GM18508 (cell line): Measurements from ENCODE around the gene XPO1.

Experiments used
- ATAC-seq: cut with Tn5 transposase; IDR thresholded peaks from one replicate; pipeline ENCODE4 v1.9.1; 2021; ENCODE audit warnings: moderate number of reproducible peaks; ENCODE audit not compliant: insufficient read depth, unreplicated experiment

XPO1 gene

GRCh38 chr2:61439241-61440002 is 98.7 kb downstream of the XPO1 start:
- ATAC-seq = no peak

- ATAC-seq = no peak
These were observed 99.5 kb downstream of the XPO1 start for GRCh38 chr2:61438670-61439069.

- no peak for ATAC-seq
These were observed 101.0 kb downstream of the XPO1 start for GRCh38 chr2:61437170-61437569.

- no peak for ATAC-seq
These were observed 102.1 kb downstream of the XPO1 start for GRCh38 chr2:61436092-61436491.

GRCh38 chr2:61435291-61435690 is 102.9 kb downstream of the XPO1 start:
- no peak for ATAC-seq

GRCh38 chr2:61434314-61434713 is 103.8 kb downstream of the XPO1 start:
- ATAC-seq = no peak

- no peak for ATAC-seq
These were observed 104.5 kb downstream of the XPO1 start for GRCh38 chr2:61433606-61434005.

GRCh38 chr2:61432990-61433389 is 105.2 kb downstream of the XPO1 start:
- no peak for ATAC-seq

- no peak for ATAC-seq
These were observed 106.8 kb downstream of the XPO1 start for GRCh38 chr2:61431345-61431744.
